WTC11 (cell line): ENCODE measurements around the gene RPL12.

Source experiments
- TF ChIP-seq, protein P1 (sequence below): fragments of 250-450 bp; sonication (Bioruptor Pico); IDR thresholded peaks from 2 replicates; pipeline ENCODE4 v1.9.0; 2021; ENCODE audit warnings: moderate library complexity, mild to moderate bottlenecking, inconsistent platforms, borderline replicate concordance
- TF ChIP-seq, protein P2 (sequence below): fragments of 250-450 bp; sonication (Bioruptor Pico); IDR thresholded peaks from 2 replicates; pipeline ENCODE4 v1.9.0; 2021; ENCODE audit warnings: mild to moderate bottlenecking

DNA sequence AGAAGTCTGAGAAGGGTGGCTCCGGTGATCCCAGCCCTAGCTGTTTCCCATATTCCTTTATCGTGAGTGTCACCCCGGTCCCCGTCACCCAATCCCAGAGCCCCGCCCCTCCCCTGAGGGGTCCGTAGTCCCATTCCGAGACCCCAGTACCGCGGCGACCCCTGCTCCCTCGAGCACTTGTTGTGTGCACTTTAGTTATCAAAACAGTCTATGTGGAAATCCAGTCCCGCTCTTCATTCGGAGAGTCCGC, 327 bp upstream of the RPL12 start:
- TF ChIP-seq, protein P1, sequence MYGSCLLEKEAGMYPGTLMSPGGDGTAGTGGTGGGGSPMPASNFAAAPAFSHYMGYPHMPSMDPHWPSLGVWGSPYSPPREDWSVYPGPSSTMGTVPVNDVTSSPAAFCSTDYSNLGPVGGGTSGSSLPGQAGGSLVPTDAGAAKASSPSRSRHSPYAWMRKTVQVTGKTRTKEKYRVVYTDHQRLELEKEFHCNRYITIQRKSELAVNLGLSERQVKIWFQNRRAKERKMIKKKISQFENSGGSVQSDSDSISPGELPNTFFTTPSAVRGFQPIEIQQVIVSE (CRISPR knock-in tag) = no peak
- TF ChIP-seq, protein P2, sequence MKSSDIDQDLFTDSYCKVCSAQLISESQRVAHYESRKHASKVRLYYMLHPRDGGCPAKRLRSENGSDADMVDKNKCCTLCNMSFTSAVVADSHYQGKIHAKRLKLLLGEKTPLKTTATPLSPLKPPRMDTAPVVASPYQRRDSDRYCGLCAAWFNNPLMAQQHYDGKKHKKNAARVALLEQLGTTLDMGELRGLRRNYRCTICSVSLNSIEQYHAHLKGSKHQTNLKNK = no peak
